ENCODE data around the gene CAMK1D.

- no peak for TF ChIP-seq CTCF (conservative IDR thresholded peaks at IDR 0.05; ENCODE audit: low read depth in 2 of 2)
- TF ChIP-seq POLR2AphosphoS5 (IDR thresholded peaks at IDR 0.05; ENCODE audit: low read depth): no peak
- no peak for TF ChIP-seq EZH2phosphoT487 (IDR thresholded peaks at IDR 0.05; ENCODE audit: unreplicated experiment)
- TF ChIP-seq REST (IDR thresholded peaks at IDR 0.05; ENCODE audit: unreplicated experiment): no peak
- no peak for TF ChIP-seq STAT1 (IDR thresholded peaks at IDR 0.05; ENCODE audit: unreplicated experiment)
- no peak for TF ChIP-seq ETS1 (IDR thresholded peaks at IDR 0.05)
- no peak for TF ChIP-seq EZH2 (IDR thresholded peaks at IDR 0.05; ENCODE audit: low read depth, unreplicated experiment)
- no peak for TF ChIP-seq ZNF114 (CRISPR knock-in tag; IDR thresholded peaks at IDR 0.05)
- no peak for TF ChIP-seq CREB1 (CRISPR knock-in tag; IDR thresholded peaks at IDR 0.05; ENCODE audit: low read depth)
- TF ChIP-seq JUNB (IDR thresholded peaks at IDR 0.05; ENCODE audit: unreplicated experiment): no peak
- no peak for TF ChIP-seq ZNF462 (CRISPR knock-in tag; IDR thresholded peaks at IDR 0.05)
- no peak for TF ChIP-seq NANOG (IDR thresholded peaks at IDR 0.05; ENCODE audit: borderline replicate concordance)
- no peak for TF ChIP-seq ZNF331 (CRISPR knock-in tag; IDR thresholded peaks at IDR 0.05; ENCODE audit: low read depth)
Measured at GRCh38 chr10:12355384-12355783, 6.0 kb downstream of the CAMK1D start.
